GM12874 (cell line): ENCODE data around the gene PGBD2.

Experiments used
- CTCF ChIP-seq: IDR thresholded peaks from 2 replicates; pipeline ENCODE4 v1.5.1; 2011; ENCODE audit warnings: low read depth, mild to moderate bottlenecking, control low read depth, low read length, moderate library complexity; ENCODE audit not compliant: insufficient read depth

PGBD2 gene, protein sequence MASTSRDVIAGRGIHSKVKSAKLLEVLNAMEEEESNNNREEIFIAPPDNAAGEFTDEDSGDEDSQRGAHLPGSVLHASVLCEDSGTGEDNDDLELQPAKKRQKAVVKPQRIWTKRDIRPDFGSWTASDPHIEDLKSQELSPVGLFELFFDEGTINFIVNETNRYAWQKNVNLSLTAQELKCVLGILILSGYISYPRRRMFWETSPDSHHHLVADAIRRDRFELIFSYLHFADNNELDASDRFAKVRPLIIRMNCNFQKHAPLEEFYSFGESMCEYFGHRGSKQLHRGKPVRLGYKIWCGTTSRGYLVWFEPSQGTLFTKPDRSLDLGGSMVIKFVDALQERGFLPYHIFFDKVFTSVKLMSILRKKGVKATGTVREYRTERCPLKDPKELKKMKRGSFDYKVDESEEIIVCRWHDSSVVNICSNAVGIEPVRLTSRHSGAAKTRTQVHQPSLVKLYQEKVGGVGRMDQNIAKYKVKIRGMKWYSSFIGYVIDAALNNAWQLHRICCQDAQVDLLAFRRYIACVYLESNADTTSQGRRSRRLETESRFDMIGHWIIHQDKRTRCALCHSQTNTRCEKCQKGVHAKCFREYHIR

DNA sequence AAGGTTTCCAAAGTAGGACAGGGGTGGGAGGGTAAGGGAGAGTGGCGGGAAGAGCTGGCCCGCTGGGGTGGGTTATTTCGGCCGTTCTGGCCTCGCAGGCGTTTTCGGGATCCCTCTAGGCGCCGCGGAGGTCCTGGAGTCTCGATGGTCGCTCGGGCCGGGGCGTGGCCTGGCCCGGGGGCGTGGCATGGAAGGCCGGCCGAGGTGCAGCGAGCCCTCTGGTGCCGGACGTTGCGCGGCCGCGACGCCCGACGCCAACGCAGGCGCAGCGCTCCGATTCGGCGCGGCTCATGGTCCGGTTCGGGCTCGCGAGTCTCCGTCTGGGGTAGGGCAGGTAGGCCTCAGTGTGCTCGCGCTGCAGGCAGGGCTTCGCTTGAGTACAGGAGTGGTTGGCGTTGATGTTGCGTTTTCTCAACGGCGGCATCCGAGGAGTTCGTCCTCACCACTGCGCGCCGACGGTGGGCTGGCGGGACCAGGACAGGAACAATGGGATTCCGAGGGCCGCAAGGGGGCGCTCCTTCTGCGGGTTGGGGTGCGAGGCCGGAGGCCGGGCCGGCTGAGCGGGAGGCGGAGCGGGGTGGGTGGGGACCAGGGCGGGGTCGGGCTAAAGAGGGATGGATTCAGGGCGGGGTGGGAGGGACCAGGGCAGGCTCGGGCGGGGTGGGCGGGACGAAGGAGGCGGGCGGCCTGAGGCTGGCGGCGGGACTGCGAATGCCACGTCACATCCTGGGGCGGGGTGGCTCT lies at the start of gene PGBD2:
PGBD2 (plus strand) TSS at position 227 of the 744 bp plus-strand sequence. CDS start 7,628 bp downstream, outside the sequence.
- TF ChIP-seq CTCF, result peak; percentile 91

DNA sequence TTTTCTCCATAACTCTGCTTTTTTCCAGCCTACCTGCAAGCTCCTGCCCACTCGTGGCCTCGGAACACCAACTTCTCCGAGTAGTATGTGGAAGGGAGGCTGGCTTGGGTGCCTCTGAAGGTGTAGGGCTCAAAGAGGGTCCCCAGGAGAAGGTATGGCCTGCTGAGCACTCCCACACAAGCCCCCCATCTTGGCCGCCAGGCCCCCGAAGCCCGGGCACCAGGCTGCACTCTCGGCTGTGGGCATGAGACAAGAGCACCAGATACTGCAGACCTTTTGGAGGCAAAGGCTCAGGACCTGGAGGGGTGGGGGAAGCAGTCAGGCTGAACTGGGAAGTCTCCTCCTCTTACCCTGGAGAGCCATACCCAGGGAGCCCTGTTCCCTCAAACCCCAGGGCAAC lies 48.8 kb upstream of the PGBD2 start:
- no peak for TF ChIP-seq CTCF

- TF ChIP-seq CTCF, result no peak
Measured at GRCh38 chr1:248857749-248858095, 48.3 kb upstream of the PGBD2 start.

DNA sequence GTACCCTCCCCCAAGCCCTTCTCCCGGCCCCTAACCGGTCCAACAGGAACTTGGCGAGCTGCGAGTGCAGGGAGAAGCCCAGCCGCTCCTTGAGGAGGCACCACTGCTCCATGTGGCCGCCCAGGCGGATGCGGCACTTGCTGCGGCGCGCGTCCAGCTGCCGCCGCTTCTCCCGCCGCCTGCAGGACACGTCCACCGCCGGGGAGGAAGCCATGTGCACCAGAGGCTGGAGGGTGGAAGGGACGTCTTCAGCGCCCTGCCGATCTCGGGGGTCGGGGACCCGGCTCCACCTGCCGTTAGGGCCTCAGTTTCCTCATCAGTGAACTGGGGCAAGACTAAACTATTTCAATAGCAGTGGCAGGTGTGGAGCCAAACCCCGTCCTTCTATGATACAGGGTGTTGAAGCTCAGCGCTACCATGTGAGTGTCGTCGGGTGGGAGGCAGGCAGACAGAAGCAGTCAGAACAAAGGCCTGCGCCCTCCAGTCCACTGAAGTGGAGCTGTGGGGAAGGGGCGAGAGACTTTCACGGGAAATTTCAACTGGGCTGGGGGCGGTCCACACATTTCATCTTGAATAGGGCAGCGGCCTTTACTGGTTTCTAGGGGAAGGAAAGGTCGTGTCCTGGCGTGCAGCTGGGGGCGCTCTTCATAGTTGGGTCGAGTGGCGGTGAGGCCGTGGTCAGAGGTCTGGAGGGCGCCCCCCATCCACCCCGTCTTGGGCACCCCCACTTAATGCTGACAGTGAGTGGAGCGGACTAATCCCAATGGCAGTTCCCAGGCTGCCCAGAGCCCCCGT lies 47.7 kb upstream of the PGBD2 start:
- TF ChIP-seq CTCF, result peak; percentile 84

DNA sequence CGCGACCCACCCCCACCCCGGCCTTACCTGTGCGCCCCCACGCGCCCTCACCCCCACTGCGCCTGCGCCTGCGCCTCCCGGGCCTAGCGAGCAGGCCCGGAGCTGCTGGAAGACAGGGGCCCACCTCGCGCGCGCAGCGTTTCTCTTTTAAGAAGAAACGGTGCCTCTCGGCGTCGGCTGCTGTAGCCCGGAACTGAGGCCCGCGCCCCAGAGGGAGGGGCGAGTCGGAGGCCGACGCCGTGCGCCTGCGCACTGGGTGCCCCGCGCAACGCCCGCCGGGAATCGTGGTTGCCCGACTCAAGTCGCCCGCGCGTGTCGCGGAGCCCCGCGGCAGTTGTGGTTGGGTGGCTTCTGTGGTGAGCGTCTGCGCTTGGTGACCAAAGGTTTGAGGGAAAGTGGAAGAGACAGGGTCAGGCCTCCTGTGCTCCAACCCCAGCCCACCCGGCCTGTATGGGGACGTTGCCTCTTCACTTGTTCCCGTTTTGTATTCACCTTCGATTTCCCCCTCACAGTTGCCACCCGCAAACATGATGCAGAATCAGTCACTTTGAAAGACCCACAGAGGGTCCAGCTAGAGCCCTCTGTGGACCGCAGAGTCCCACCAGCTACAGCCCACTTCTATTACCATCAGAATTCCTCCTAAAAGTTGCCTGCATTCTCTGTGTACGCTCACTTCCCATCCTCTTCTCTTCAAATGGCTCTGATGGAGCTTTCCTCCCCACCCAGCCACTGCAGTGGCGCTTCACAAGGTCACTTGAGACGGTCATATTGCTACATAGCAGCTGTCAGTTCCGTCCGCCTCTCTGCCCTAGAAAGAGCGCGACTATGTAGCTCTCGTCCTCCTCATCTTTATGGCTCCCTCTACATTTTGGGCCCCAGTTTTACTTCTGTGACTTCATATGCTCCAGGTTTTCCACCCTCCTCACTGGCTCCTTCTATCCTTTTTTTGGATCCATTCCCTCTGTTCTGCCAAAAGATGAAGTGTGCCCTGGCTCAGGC lies 46.8 kb upstream of the PGBD2 start, which contains the start of gene ZNF692:
ZNF692 (minus strand) TSS at position 195 of the 999 bp plus-strand sequence. CDS start 776 bp downstream, outside the sequence.
- no peak for TF ChIP-seq CTCF

GRCh38 chr1:248860007-248860406 lies 46.0 kb upstream of the PGBD2 start:
- no peak for TF ChIP-seq CTCF
